GM23338 (cell line): ENCODE results near the gene SLBP. TPM values are rescaled to one million over a fixed set of nuclear protein-coding genes. Genes with fewer than 3 reads are reported as not detected.

ENCODE experiments used
- ATAC-seq: fragments of 200-7000 bp; cut with Tn5 transposase; 3 replicates; pipeline ENCODE4 v1.9.1; 2020
- DNase-seq: peaks from one replicate; pipeline ENCODE4 v3.0.0-alpha.2; 2015; ENCODE audit warnings: low spot score
- H2AFZ ChIP-seq: fragments of 200-600 bp; sonication (generic); 2 replicates; pipeline ENCODE4 v1.8.0; 2016; ENCODE audit warnings: antibody characterized with exemption, mild to moderate bottlenecking, moderate library complexity
- H3F3A ChIP-seq: fragments of 200-600 bp; sonication (generic); replicated peaks from 2 replicates; pipeline ENCODE4 v1.8.0; 2017; ENCODE audit warnings: antibody characterized with exemption, mixed run types, low read depth
- H3K27ac ChIP-seq: fragments of 200-600 bp; sonication (generic); 2 replicates; pipeline ENCODE4 v1.6.1; 2016; ENCODE audit warnings: low read depth
- H3K27me3 ChIP-seq: fragments of 200-600 bp; sonication (generic); 2 replicates; pipeline ENCODE4 v1.8.0; 2016; ENCODE audit warnings: mild to moderate bottlenecking, mixed run types, moderate library complexity; ENCODE audit not compliant: insufficient read depth
- H3K36me3 ChIP-seq: fragments of 200-600 bp; sonication (generic); 2 replicates; pipeline ENCODE4 v1.8.0; 2016; ENCODE audit warnings: mild to moderate bottlenecking; ENCODE audit not compliant: insufficient read depth
- H3K4me1 ChIP-seq: fragments of 200-600 bp; sonication (generic); 2 replicates; pipeline ENCODE4 v1.8.0; 2016; ENCODE audit warnings: mild to moderate bottlenecking, moderate library complexity; ENCODE audit not compliant: insufficient read depth
- H3K4me2 ChIP-seq: fragments of 200-600 bp; sonication (generic); 2 replicates; pipeline ENCODE4 v1.7.1; 2017; ENCODE audit warnings: mixed run types
- H3K4me3 ChIP-seq: fragments of 200-600 bp; sonication (generic); 2 replicates; pipeline ENCODE4 v1.6.1; 2016; ENCODE audit warnings: mixed run types
- H3K79me2 ChIP-seq: fragments of 200-600 bp; sonication (generic); replicated peaks from 2 replicates; pipeline ENCODE4 v1.8.0; 2017; ENCODE audit warnings: mild to moderate bottlenecking; ENCODE audit not compliant: insufficient read depth
- H3K9me2 ChIP-seq: fragments of 200-600 bp; sonication (generic); 2 replicates; pipeline ENCODE4 v1.8.0; 2017; ENCODE audit not compliant: insufficient read depth
- H4K20me1 ChIP-seq: fragments of 200-600 bp; sonication (generic); replicated peaks from 2 replicates; pipeline ENCODE4 v1.8.0; 2017; ENCODE audit warnings: mild to moderate bottlenecking; ENCODE audit not compliant: insufficient read depth
- H3K27ac Mint-ChIP-seq: 2 replicates; pipeline ENCODE4 v1.8.0; 2020; ENCODE audit warnings: inconsistent platforms, mild to moderate bottlenecking, moderate library complexity, mixed read lengths
- H3K27me3 Mint-ChIP-seq: 3 replicates; pipeline ENCODE4 v1.8.0; 2022; ENCODE audit warnings: low read depth, mild to moderate bottlenecking, moderate library complexity, mixed read lengths, inconsistent platforms; ENCODE audit not compliant: insufficient read depth, poor library complexity
- H3K36me3 Mint-ChIP-seq: 3 replicates; pipeline ENCODE4 v1.8.0; 2021; ENCODE audit warnings: low read depth, mild to moderate bottlenecking, inconsistent platforms, moderate library complexity, mixed read lengths
- H3K4me1 Mint-ChIP-seq: 3 replicates; pipeline ENCODE4 v1.8.0; 2020; ENCODE audit warnings: mild to moderate bottlenecking, inconsistent platforms, mixed read lengths
- H3K4me3 Mint-ChIP-seq: 3 replicates; pipeline ENCODE4 v1.8.0; 2021; ENCODE audit warnings: moderate library complexity, mild to moderate bottlenecking, inconsistent platforms, mixed read lengths
- H3K9me3 Mint-ChIP-seq: 3 replicates; pipeline ENCODE4 v1.8.0; 2020; ENCODE audit warnings: moderate library complexity, mild to moderate bottlenecking, inconsistent platforms, mixed read lengths
- CREB1 ChIP-seq: fragments of 250-450 bp; sonication (Bioruptor Pico); IDR thresholded peaks from 2 replicates; pipeline ENCODE4 v1.5.0; 2020; ENCODE audit warnings: low read depth, mild to moderate bottlenecking, moderate library complexity
- EZH2 ChIP-seq: fragments of 200-600 bp; sonication (generic); IDR thresholded peaks from one replicate; pipeline ENCODE4 v1.8.0; 2017; ENCODE audit warnings: antibody characterized with exemption, mild to moderate bottlenecking, low read depth; ENCODE audit not compliant: unreplicated experiment
- REST ChIP-seq: IDR thresholded peaks from one replicate; pipeline ENCODE4 v1.6.1; 2018; ENCODE audit warnings: antibody characterized with exemption; ENCODE audit not compliant: unreplicated experiment
- STAT1 ChIP-seq: IDR thresholded peaks from one replicate; pipeline ENCODE4 v1.6.1; 2016; ENCODE audit warnings: antibody characterized with exemption; ENCODE audit not compliant: unreplicated experiment
- polyA plus RNA-seq: library from polyadenylated mRNA; unstranded; fragments of >200 nt; fragmentation: Nextera tagmentation; extraction: Ambion mirVana; gene quantifications from 2 replicates; pipeline ENCODE4 v1.2.1, GENCODE V29; 2016
- total RNA-seq: library from RNA; depleted of rRNA; stranded (reverse); fragments of >200 nt; shearing (Covaris generic); gene quantifications from 2 replicates; pipeline ENCODE4 v1.2.3, GENCODE V29; 2014
- TF ChIP-seq, protein P1 (sequence below), 2 experiments: fragments of 200-600 bp in 1 of 2; sonication (generic) in 1 of 2; conservative IDR thresholded peaks; 2 replicates each; pipeline versions ENCODE4 v1.5.1 to v1.6.1; 2016 to 2017; ENCODE audit warnings: antibody characterized with exemption in 2 of 2, low read depth in 2 of 2, mild to moderate bottlenecking in 2 of 2, moderate library complexity in 1 of 2

Gene SLBP
- total and polyA plus RNA-seq, 2 experiments from 2014 or later: 54.4 to 58.6 TPM

GRCh38 chr4:1683736-1684505, 28.2 kb downstream of the SLBP start, which contains the start of gene FAM53A (continued):
- TF ChIP-seq REST (no peak), CREB1 (CRISPR knock-in tag) (no peak)
- TF ChIP-seq, protein P1, sequence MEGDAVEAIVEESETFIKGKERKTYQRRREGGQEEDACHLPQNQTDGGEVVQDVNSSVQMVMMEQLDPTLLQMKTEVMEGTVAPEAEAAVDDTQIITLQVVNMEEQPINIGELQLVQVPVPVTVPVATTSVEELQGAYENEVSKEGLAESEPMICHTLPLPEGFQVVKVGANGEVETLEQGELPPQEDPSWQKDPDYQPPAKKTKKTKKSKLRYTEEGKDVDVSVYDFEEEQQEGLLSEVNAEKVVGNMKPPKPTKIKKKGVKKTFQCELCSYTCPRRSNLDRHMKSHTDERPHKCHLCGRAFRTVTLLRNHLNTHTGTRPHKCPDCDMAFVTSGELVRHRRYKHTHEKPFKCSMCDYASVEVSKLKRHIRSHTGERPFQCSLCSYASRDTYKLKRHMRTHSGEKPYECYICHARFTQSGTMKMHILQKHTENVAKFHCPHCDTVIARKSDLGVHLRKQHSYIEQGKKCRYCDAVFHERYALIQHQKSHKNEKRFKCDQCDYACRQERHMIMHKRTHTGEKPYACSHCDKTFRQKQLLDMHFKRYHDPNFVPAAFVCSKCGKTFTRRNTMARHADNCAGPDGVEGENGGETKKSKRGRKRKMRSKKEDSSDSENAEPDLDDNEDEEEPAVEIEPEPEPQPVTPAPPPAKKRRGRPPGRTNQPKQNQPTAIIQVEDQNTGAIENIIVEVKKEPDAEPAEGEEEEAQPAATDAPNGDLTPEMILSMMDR (conservative IDR thresholded peaks at IDR 0.05; ENCODE audit: low read depth in 2 of 2): no peak

GRCh38 chr4:1683261-1683735, 28.8 kb downstream of the SLBP start:
- ATAC-seq: no peak
- Mint-ChIP-seq H3K9me3 (peaks cover 2% of the 10 kb centered on the region; the same call in 2 of the 3 replicates), H3K27me3 (peaks cover 22% of the 10 kb centered on the region), H3K36me3 (no peaks in the 10 kb centered on the region), H3K4me3 (peak overlapping the region; percentile 78), H3K4me1 (peaks cover 8% of the 10 kb centered on the region; the same call in 2 of the 3 replicates), H3K27ac (no peak overlapping the region)
- Histone ChIP-seq H4K20me1 (no peaks in the 10 kb centered on the region), H3K4me3 (peak overlapping the region; percentile 52), H3K27ac (no peak overlapping the region), H3K9me2 (no peaks in the 10 kb centered on the region), H3K27me3 (peaks cover 22% of the 10 kb centered on the region), H3F3A (peaks cover 12% of the 10 kb centered on the region), H2AFZ (peak overlapping the region; percentile 76; the same call in 1 of the 2 replicates), H3K4me1 (0 out of 2 replicates have a peak, but pooled peaks cover 5% of the 10 kb centered on the region), H3K79me2 (no peaks in the 10 kb centered on the region), H3K36me3 (no peaks in the 10 kb centered on the region), H3K4me2 (peak overlapping the region; percentile 84)
- TF ChIP-seq STAT1 (no peak), EZH2 (peak; percentile 48), REST (no peak)
- DNase-seq: no peak
